ENCODE measurements around the gene GDNF.

GDNF gene

DNA sequence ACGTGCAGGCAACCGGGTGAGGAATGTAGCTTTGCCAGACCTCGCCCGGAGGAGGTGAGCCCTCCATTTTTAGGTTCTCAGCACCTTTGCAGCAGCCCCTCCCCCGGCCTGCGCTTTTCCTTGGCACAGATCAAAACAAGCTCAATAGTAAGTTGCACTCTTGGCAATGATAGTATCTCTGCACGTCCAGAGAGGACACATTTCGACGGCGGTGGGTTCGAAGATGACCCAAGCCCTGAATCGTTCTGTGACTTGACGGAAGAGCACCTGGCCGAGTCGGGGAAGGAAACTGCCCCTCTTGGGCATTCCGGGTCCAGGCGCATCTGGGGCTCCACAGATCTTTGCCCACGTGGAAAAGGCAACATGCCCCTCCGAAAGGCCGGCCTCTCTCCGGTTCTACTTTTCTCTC, 904 bp downstream of the GDNF start:
- Mint-ChIP-seq H3K27me3 (ENCODE audit: low read depth) (peaks cover 93% of the 10 kb centered on the region), H3K27ac (peak overlapping the region in 2 of 3 experiments; percentile 42 to 49), H3K4me3 (peak overlapping the region; percentile 85 to 93 (median 88)), H3K36me3 (ENCODE audit: low read depth) (no peaks in the 10 kb centered on the region), H3K4me1 (peaks cover 56% of the 10 kb centered on the region), H3K9me3 (no peaks in the 10 kb centered on the region)
- TF ChIP-seq, protein P1, sequence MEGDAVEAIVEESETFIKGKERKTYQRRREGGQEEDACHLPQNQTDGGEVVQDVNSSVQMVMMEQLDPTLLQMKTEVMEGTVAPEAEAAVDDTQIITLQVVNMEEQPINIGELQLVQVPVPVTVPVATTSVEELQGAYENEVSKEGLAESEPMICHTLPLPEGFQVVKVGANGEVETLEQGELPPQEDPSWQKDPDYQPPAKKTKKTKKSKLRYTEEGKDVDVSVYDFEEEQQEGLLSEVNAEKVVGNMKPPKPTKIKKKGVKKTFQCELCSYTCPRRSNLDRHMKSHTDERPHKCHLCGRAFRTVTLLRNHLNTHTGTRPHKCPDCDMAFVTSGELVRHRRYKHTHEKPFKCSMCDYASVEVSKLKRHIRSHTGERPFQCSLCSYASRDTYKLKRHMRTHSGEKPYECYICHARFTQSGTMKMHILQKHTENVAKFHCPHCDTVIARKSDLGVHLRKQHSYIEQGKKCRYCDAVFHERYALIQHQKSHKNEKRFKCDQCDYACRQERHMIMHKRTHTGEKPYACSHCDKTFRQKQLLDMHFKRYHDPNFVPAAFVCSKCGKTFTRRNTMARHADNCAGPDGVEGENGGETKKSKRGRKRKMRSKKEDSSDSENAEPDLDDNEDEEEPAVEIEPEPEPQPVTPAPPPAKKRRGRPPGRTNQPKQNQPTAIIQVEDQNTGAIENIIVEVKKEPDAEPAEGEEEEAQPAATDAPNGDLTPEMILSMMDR (IDR thresholded peaks at IDR 0.05; ENCODE audit: unreplicated experiment in 3 of 3): no peak

DNA sequence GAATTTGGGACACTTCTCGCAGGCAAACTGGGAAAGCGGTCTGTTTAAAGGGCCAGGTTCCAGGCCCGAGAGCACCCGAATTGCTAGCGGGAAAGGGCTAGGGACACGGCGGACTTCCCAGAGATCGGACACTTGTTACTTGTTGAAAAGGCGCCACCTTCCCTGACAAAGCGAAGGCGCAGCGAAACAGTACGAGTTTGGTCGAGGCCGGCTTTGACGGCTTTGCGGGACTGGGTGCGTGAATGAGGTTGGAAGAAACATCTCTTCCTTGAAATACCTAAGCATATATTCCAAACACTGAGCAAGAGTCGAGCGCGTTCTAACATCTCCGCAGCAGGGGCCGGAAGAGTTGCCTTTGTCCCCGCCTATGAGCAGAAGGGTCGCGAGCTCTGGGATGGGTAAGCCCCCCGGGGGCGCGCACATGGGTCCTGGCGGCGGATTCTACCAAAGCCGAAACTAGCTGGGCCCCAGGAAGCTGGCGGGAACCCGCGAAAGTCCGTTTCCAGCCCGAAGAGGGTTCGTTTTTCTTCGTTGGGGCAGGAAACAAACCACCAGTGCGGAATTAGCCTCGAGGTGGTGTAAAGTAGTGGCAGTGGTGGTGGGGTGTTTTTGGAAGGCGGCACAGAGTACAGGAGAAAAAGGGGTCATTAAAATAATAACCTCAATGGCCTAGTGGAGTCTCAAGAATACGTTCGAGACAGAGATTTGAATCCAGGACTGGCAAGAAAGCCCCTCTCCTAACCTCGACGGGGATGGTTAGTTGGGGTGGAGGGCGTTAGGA, 1.5 kb downstream of the GDNF start:
- Mint-ChIP-seq H3K36me3 (ENCODE audit: low read depth) (no peaks in the 10 kb centered on the region), H3K27me3 (ENCODE audit: low read depth) (peaks cover 93% of the 10 kb centered on the region), H3K9me3 (no peaks in the 10 kb centered on the region), H3K4me3 (peak overlapping the region; percentile 85 to 93 (median 88)), H3K4me1 (peaks cover 56% of the 10 kb centered on the region), H3K27ac (peak overlapping the region in 2 of 3 experiments; percentile 15 to 65)
- TF ChIP-seq, protein P1 (IDR thresholded peaks at IDR 0.05; ENCODE audit: unreplicated experiment in 3 of 3): no peak

DNA sequence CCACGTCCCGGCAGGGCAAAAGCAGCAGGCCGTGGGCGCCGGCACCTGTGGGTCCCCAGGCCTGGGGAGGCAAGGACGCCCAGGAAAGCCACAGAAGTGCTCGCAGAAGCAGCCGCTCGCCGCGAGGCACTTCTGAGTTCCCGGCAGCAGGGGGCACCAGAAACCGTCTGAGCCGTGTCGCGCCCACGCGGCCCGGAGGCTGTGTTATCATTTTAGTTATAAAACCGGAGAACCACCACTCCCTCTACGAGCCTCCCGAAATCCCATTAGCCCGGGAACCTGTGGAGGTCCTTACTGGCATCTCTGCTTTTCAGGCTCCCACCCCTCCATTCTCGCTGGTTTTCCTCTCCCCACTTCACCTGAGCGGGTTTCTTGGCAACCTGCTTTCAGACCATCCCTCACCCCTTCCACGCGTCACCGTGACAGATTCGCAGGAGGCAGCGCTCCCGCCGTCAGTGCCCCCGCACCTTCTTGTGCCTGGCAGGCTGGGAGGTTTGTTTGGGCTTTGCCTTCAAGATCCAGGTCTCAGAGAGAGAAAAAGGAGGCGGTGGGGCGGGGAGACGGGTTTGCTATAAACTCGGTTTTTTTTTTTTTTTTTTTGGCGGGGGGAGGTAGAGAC, 2.3 kb downstream of the GDNF start:
- Mint-ChIP-seq H3K27me3 (ENCODE audit: low read depth) (peaks cover 94% of the 10 kb centered on the region), H3K27ac (peak overlapping the region in 1 of 3 experiments; percentile 55), H3K4me3 (peak overlapping the region; percentile 85 to 93 (median 88)), H3K4me1 (peaks cover 61% of the 10 kb centered on the region), H3K9me3 (no peaks in the 10 kb centered on the region), H3K36me3 (ENCODE audit: low read depth) (no peaks in the 10 kb centered on the region)
- TF ChIP-seq, protein P1 (IDR thresholded peaks at IDR 0.05; ENCODE audit: unreplicated experiment in 3 of 3): peak; percentile 86 to 91 (median 88)

DNA sequence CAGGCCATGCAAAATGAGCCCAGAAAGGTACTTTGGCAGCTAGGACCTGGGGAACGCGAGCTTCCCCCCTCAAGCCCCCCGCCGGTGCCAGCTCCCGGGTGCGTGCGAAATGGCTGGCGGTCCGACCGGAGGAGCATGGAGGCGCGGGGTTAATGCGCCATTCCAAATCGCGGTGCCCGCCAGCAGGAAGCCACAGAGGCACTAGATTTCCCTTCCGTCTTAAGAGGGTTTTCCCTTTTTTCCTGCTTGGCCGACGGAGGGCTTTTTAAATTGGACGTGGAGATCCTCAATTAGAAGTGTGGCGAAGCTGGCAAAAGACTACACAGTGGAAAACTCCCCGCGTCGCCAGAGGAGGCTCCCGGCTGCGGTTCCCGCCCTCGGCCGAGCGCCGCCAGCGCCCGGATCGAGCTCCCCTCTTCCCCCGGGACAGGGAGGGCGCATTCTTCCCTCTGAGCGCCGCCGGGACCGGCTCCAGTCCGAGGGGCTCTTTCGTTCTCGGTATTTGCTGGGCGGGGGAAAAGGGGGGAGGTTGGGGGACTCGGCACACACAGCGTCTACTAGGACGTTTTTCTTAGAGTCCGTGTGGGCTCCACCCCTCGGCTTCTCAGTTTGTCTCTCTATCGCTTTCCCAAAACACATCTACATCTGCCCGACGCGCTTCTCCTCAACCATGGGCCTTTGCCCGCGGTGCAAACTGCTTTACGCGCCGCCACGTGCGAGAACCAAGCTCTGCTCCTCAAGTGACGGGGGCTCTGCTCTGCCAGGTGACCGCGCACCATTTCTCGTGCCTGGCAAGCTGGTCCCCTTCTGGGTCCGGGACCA, 3.0 kb downstream of the GDNF start:
- TF ChIP-seq, protein P1 (IDR thresholded peaks at IDR 0.05; ENCODE audit: unreplicated experiment in 3 of 3): no peak
- Mint-ChIP-seq H3K9me3 (no peaks in the 10 kb centered on the region), H3K36me3 (ENCODE audit: low read depth) (no peaks in the 10 kb centered on the region), H3K4me3 (peak overlapping the region; percentile 85 to 93 (median 88)), H3K4me1 (peaks cover 61% of the 10 kb centered on the region), H3K27ac (peak overlapping the region in 1 of 3 experiments; percentile 27), H3K27me3 (ENCODE audit: low read depth) (peaks cover 94% of the 10 kb centered on the region)

DNA sequence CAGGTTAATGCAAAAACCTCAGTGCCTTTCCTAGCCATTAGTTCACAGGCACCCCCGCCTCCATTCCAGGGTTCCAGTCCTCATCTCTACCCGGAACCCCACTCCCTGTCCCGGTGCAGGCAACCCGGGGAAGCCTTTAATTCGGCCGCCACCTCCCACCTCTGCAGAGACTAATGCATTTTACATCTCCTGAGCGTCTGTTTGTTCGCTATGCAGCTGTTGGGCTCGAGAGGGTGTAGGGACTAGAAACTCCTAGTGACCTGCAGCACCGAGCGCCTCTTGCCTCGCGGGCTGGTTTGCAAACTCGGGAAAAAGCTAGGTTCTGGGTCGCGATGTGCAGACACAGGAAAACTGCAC, 3.6 kb downstream of the GDNF start:
- Mint-ChIP-seq H3K9me3 (no peaks in the 10 kb centered on the region), H3K27me3 (ENCODE audit: low read depth) (peaks cover 95% of the 10 kb centered on the region), H3K36me3 (ENCODE audit: low read depth) (peaks cover 5% of the 10 kb centered on the region), H3K4me1 (peaks cover 58% of the 10 kb centered on the region), H3K27ac (no peak overlapping the region), H3K4me3 (peak overlapping the region; percentile 85 to 93 (median 88))
- TF ChIP-seq, protein P1 (IDR thresholded peaks at IDR 0.05; ENCODE audit: unreplicated experiment in 3 of 3): no peak
